Spleen (tissue), 3 donors: Measurements from ENCODE around the gene TNFRSF1B.

Experiments
- POLR2A ChIP-seq, 3 donors: fragments of 450-650 bp; IDR thresholded peaks; one replicate each; pipeline ENCODE4 v1.5.1; 2017; ENCODE audit warnings: antibody characterized with exemption in 3 of 3, mild to moderate bottlenecking in 1 of 3
- POLR2AphosphoS5 ChIP-seq, 3 donors: sonication (generic); formaldehyde crosslinking; IDR thresholded peaks; one replicate each; pipeline ENCODE4 v1.5.1; 2017; ENCODE audit warnings: antibody characterized with exemption in 3 of 3

DNA sequence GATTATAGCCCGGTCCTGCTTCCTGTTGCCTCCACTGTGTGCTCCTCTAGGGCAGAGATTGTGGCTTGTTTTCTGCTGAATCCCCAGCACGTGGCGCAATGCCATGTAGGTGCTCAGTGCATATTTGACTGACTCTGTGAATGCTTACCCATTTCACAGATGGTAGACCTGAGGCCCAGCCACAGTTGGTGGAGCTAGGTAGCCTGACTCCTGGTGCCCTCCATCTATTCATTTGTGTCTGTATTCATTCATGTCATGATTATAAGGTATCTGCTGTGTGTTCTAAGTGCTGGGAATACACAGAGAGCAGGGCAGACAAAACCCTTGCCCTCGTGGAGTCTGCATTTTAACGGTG is 22.5 kb downstream of the TNFRSF1B start:
- TF ChIP-seq POLR2AphosphoS5 (IDR thresholded peaks at IDR 0.05) = no peak
- no peak for TF ChIP-seq POLR2A (IDR thresholded peaks at IDR 0.05)
